ENCODE data around the gene RBMXL3.

DNA sequence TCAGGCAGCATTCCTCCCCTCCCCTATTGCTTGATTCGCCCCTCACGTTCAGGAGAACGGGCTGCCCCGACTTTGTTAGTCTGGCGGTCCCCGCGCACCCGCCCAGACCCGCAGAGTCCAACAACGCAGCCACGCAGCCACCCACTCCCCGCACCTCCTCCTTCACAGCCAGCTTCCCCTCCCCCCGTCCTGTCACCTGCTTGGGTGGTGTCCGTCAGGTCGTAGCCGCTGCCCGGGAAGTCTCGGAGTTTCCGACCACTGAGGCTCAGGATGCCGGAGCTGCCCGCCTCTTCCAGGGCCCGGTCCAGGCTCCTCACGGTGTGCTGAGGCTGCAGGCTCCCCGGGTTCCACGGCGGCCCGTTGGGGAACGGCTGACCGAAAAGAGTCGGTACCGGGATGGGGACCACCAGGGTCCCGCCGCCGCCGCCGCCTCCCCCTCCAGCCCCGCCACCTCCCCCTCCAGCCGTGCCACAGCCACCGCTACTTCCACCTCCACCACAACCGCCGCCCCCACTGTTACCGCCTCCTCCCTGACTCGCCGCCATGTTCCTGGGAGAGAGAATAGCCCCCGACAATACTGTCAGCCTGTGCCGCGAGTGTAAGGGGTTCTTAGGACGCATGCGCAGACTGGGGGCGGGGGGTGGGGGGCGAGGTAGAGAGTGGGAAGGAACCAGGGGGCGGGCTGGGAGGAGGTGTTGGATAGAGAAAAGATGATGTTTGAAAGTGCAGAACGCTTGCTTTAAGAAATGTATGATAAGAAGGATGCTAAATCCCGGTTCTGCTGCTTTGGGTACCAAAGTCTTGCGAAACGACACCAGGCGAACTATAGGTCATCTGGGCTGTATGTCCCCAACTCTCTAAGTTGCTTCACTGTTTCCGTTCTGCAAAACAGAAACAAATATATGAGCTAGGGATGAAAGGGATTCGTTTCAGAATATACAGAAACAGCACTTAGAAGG lies 44.6 kb downstream of the RBMXL3 start, which contains the start of gene LRCH2:
- peak; percentile 72 for TF ChIP-seq YY1 (IDR thresholded peaks at IDR 0.05; ENCODE audit: low read depth)
- no peak for TF ChIP-seq RFX5 (IDR thresholded peaks at IDR 0.05; ENCODE audit: low read length)
- TF ChIP-seq TEAD4 (IDR thresholded peaks at IDR 0.05; ENCODE audit: borderline replicate concordance, insufficient read depth): no peak

Data from SK-N-SH (cell line).